Measurements from ENCODE around the gene FOXJ3.

DNA sequence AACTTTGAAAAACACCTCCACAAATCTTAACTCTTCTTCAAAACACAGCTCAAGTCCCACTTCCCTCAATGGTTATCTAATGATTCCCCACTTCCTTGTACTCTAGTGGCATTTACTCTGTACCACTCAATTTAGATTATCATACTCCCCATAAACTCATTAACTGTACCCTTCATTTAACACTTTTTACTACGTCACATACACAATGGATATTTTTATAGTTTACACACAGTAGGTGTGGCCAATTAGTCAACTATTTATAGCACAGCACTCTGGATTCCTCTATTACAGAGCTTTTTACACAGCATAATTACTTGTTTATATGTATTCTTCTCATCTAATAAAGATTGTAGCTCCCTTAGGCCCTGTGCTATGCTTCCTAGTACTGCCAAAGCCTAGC lies 62.1 kb downstream of the FOXJ3 start:
- TF ChIP-seq CTCF (IDR thresholded peaks at IDR 0.05; ENCODE audit: insufficient read depth, low read length, poor library complexity, severe bottlenecking), result no peak
- no peak for TF ChIP-seq EZH2phosphoT487 (conservative IDR thresholded peaks at IDR 0.05; ENCODE audit: low read length)

Measured in SU-DHL-6 (cell line).